Esophagus muscularis mucosa (tissue), 4 donors: Measurements from ENCODE around the gene SEL1L3. TPM values are rescaled to one million over a fixed set of nuclear protein-coding genes. Genes with fewer than 3 reads are reported as not detected.

Experiments
- DNase-seq: peaks from one replicate; pipeline ENCODE4 v3.0.0-alpha.2; 2017; ENCODE audit errors: extremely low spot score
- H3K27ac ChIP-seq, 4 donors: fragments of 200-600 bp; sonication (generic); replicated peaks in 1 of 4; 1 replicate in 3 of 4; 2 replicates in 1 of 4; pipeline ENCODE4 v1.5.1; 2016 to 2019; ENCODE audit warnings: mild to moderate bottlenecking in 1 of 4
- H3K27me3 ChIP-seq, 4 donors: fragments of 200-600 bp; sonication (generic); one replicate each; pipeline versions ENCODE4 v1.5.1 to v1.6.0; 2016 to 2019
- H3K36me3 ChIP-seq, 4 donors: fragments of 200-600 bp; sonication (generic); one replicate each; pipeline ENCODE4 v1.5.1; 2016 to 2019
- H3K4me1 ChIP-seq, 4 donors: fragments of 200-600 bp; sonication (generic); one replicate each; pipeline ENCODE4 v1.5.1; 2016 to 2019
- H3K4me3 ChIP-seq, 4 donors: fragments of 200-600 bp; sonication (generic); 1 replicate in 2 of 4; 2 replicates in 2 of 4; pipeline ENCODE4 v1.5.1; 2016 to 2019; ENCODE audit warnings: mild to moderate bottlenecking in 4 of 4, moderate library complexity in 1 of 4
- H3K9me3 ChIP-seq, 4 donors: fragments of 200-600 bp; sonication (generic); 1 replicate in 3 of 4; 2 replicates in 1 of 4; pipeline ENCODE4 v1.5.1; 2016 to 2019
- EP300 ChIP-seq: sonication (generic); formaldehyde crosslinking; IDR thresholded peaks from one replicate; pipeline ENCODE4 v1.6.1; 2017; ENCODE audit warnings: antibody characterized with exemption
- POLR2A ChIP-seq: fragments of 450-650 bp; IDR thresholded peaks from one replicate; pipeline ENCODE4 v1.6.1; 2017; ENCODE audit warnings: antibody characterized with exemption, moderate library complexity, mild to moderate bottlenecking, low read depth
- POLR2AphosphoS5 ChIP-seq, 2 donors: sonication (generic); formaldehyde crosslinking; IDR thresholded peaks; one replicate each; pipeline ENCODE4 v1.6.1; 2017; ENCODE audit warnings: antibody characterized with exemption in 2 of 2
- WGBS: methylation state at CpG from one replicate; pipeline ENCODE4 v1.1.5; 2018; 5-methylcytosine and 5-hydroxymethylcytosine counted together
- intact Hi-C: fragments of 100-400 bp; cut with DNase I; formaldehyde crosslinking; loops from one replicate; pipeline ENCODE4 v1.15.1; 2023
- total RNA-seq, 4 donors: library from RNA; depleted of rRNA; stranded (reverse); fragments of >200 nt; gene quantifications; one replicate each; pipeline versions ENCODE4 v1.1.0 to v1.2.1, GENCODE V29; 2016
- TF ChIP-seq, protein P1 (sequence below), 3 experiments: fragments of 200-600 bp in 2 of 3; fragments of 450-650 bp in 1 of 3; sonication (generic) in 2 of 3; IDR thresholded peaks; one replicate each; pipeline ENCODE4 v1.5.1; 2017 to 2019; ENCODE audit warnings: antibody characterized with exemption in 3 of 3, mild to moderate bottlenecking in 2 of 3, moderate library complexity in 1 of 3

SEL1L3 gene
- total RNA-seq, 4 donors from 2014 or later: 3.3 to 11.7 (median 5.7) TPM

DNA sequence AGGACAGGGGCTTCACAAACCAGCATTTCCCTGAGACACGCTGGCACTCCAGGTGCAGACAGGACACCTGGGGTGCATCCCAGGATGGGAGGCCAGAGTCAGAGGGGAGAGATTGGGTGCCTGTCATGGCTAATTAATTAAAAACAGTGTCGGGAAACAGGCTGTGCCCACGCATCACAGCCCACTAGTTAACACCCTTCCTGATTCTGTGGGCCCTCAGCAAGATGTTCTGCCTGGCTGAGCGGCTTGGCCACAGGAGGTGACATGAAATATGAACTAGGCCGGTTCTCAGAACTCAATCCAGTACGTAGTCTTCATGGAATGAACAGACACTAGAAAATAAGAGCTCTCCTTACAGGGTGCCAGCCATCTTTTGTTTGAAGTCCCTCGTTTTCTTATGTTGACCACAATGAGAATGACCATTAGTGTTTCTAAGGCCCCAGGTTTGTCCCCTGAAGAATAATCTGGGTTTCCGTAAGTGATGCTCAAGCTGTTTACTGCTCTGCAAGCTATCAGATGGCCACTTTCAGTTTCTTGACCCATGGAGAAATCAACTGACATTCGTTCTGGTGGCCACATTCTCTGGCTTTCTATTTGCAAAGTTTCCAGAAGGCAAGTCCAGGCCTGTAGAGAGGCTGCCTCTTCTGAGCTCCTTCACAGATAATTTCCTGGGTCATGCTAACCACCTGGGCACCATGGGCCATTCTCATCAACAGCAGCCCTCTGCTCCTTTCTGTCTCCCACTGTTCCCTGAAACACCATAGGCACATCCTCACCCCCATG lies 134.9 kb downstream of the SEL1L3 start:
- H3K4me3 ChIP-seq: no peak overlapping the region
- H3K36me3 ChIP-seq: no peaks in the 10 kb centered on the region
- no peaks in the 10 kb centered on the region for H3K27me3 ChIP-seq
- no peaks in the 10 kb centered on the region for H3K9me3 ChIP-seq
- H3K4me1 ChIP-seq: no peaks in the 10 kb centered on the region
- no peak overlapping the region for H3K27ac ChIP-seq
- no peak for DNase-seq
- TF ChIP-seq POLR2AphosphoS5 (IDR thresholded peaks at IDR 0.05) (no peak), EP300 (no peak), POLR2A (no peak)
- TF ChIP-seq, protein P1, sequence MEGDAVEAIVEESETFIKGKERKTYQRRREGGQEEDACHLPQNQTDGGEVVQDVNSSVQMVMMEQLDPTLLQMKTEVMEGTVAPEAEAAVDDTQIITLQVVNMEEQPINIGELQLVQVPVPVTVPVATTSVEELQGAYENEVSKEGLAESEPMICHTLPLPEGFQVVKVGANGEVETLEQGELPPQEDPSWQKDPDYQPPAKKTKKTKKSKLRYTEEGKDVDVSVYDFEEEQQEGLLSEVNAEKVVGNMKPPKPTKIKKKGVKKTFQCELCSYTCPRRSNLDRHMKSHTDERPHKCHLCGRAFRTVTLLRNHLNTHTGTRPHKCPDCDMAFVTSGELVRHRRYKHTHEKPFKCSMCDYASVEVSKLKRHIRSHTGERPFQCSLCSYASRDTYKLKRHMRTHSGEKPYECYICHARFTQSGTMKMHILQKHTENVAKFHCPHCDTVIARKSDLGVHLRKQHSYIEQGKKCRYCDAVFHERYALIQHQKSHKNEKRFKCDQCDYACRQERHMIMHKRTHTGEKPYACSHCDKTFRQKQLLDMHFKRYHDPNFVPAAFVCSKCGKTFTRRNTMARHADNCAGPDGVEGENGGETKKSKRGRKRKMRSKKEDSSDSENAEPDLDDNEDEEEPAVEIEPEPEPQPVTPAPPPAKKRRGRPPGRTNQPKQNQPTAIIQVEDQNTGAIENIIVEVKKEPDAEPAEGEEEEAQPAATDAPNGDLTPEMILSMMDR (IDR thresholded peaks at IDR 0.05): no peak
- intact Hi-C loops: no loop called here
- 89% methylated on average over 9 of the region's 9 CpGs for whole genome bisulfite sequencing

DNA sequence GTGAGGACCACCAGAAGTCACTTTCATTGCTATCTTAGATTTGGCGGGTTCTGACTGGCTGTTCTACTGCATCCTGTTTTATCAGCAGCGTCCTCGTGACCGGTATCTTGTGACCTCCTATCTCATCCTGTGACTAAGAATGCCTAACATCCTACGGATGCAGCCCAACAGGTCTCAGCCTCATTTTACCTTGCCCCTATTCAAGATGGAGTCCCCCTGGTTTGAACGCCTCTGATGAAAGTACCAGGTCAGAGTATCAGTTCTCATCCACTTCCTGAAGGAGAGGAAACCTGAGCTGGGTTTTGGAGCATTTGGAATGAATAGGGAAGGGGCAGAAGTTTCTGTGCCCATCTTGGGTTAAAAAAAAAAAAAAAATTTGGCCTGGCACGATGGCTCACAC lies 136.9 kb downstream of the SEL1L3 start:
- Histone ChIP-seq H3K36me3 (no peaks in the 10 kb centered on the region), H3K9me3 (no peaks in the 10 kb centered on the region), H3K4me1 (no peaks in the 10 kb centered on the region), H3K4me3 (no peak overlapping the region), H3K27me3 (no peaks in the 10 kb centered on the region), H3K27ac (no peak overlapping the region)
- TF ChIP-seq EP300 (no peak), POLR2AphosphoS5 (IDR thresholded peaks at IDR 0.05) (no peak), POLR2A (no peak)
- TF ChIP-seq, protein P1 (IDR thresholded peaks at IDR 0.05): no peak
- no peak for DNase-seq
- 88% methylated on average over 7 of the region's 7 CpGs for WGBS
- intact Hi-C loops: no loop called here

DNA sequence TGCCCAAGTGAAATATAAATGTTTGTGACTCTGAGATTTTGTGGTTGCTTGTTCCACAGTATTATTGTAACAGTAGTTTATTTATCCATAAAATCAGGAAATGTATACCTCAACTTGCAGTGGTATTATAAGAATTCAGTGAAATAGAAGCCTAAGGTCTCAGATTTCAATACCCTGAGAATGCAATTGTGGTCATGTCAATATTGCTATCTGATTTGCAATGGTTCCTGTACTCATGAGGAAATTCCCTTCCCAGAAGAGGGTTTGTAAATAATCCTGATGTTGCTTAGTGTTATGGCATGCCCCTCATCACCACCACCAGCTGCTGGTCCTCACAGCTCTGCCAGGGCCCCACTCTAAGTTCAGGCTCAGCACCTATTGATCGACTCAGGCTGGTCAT lies 139.4 kb downstream of the SEL1L3 start:
- Histone ChIP-seq H3K4me1 (no peaks in the 10 kb centered on the region), H3K27ac (no peak overlapping the region), H3K9me3 (no peaks in the 10 kb centered on the region), H3K27me3 (no peaks in the 10 kb centered on the region), H3K36me3 (no peaks in the 10 kb centered on the region), H3K4me3 (no peak overlapping the region)
- no peak for DNase-seq
- TF ChIP-seq, protein P1 (IDR thresholded peaks at IDR 0.05): no peak
- TF ChIP-seq POLR2A: no peak
- no peak for TF ChIP-seq EP300
- TF ChIP-seq POLR2AphosphoS5 (IDR thresholded peaks at IDR 0.05): no peak
- 75% methylated on average over 1 of the region's 1 CpG for WGBS
- intact Hi-C loops: no loop called here

DNA sequence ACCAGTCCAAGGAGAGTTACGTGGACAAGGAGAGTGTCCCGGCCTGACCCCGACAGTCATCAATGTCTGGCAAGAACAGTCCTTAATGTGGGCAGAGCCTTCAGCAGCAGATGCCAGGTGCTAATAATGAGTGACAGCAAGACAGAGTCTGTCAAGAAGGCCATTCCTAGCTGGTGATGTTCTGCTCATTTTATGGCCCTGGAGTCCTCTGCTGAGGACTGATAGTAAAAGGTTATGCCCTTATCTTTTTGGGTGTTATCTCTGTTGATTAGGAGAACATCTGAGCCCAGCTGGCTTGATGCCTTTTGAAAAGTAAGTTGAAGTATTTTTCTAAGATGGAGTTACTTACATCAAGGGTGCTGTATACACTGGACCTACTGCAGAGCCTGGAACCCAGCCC lies 139.8 kb downstream of the SEL1L3 start:
- no peak overlapping the region for H3K4me3 ChIP-seq
- no peak overlapping the region for H3K27ac ChIP-seq
- no peaks in the 10 kb centered on the region for H3K9me3 ChIP-seq
- H3K4me1 ChIP-seq: no peaks in the 10 kb centered on the region
- TF ChIP-seq EP300 (no peak), POLR2AphosphoS5 (IDR thresholded peaks at IDR 0.05) (no peak), POLR2A (no peak)
- TF ChIP-seq, protein P1 (IDR thresholded peaks at IDR 0.05): no peak
- intact Hi-C loops: no loop called here
- no peak for DNase-seq
- 64% methylated on average over 3 of the region's 3 CpGs for WGBS
- H3K36me3 ChIP-seq: no peaks in the 10 kb centered on the region
- H3K27me3 ChIP-seq: no peaks in the 10 kb centered on the region

DNA sequence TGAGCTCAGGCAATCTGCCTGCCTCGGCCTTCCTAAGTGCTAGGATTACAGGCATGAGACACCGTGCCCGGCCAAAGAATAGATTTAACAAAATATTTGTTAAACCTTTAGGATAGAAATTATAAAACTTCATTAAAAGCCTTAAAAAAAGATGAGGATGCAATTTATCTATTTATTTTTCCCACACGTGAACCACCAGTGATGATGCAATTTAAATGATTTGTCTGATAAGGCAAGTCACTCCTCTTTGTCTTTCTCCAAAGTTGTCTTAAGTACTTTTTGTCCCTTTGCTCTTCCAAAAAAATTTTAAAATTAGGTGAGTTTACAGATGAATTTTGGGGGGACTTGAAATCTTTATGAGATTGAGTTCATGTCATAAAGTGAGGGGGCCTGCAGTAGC lies 149.0 kb downstream of the SEL1L3 start:
- no peaks in the 10 kb centered on the region for H3K27me3 ChIP-seq
- TF ChIP-seq POLR2AphosphoS5 (IDR thresholded peaks at IDR 0.05): no peak
- H3K4me1 ChIP-seq: no peaks in the 10 kb centered on the region
- H3K27ac ChIP-seq: no peak overlapping the region
- no peak for DNase-seq
- intact Hi-C loops: no loop called here
- H3K36me3 ChIP-seq: no peaks in the 10 kb centered on the region
- 94% methylated on average over 4 of the region's 4 CpGs for WGBS
- H3K9me3 ChIP-seq: no peaks in the 10 kb centered on the region
- no peak overlapping the region for H3K4me3 ChIP-seq
